Eye (tissue), 1 donor: ENCODE data around the gene ZNF618.

Experiments used
- DNase-seq: peaks from one replicate; pipeline ENCODE4 v3.0.0-alpha.2; 2015

ZNF618 gene

GRCh38 chr9:114047717-114048116, 171.6 kb downstream of the ZNF618 start:
- no peak for DNase-seq

GRCh38 chr9:114048533-114049415, 172.7 kb downstream of the ZNF618 start:
- DNase-seq = no peak

GRCh38 chr9:114049441-114050225, 173.5 kb downstream of the ZNF618 start:
- no peak for DNase-seq

- no peak for DNase-seq
Measured at GRCh38 chr9:114050226-114050568, 174.1 kb downstream of the ZNF618 start.

GRCh38 chr9:114050646-114051045, 174.5 kb downstream of the ZNF618 start:
- no peak for DNase-seq

GRCh38 chr9:114051281-114051680, 175.2 kb downstream of the ZNF618 start:
- DNase-seq = no peak

- no peak for DNase-seq
Measured at GRCh38 chr9:114051706-114052105, 175.6 kb downstream of the ZNF618 start.

- DNase-seq = no peak
Measured at GRCh38 chr9:114053246-114054005, 177.3 kb downstream of the ZNF618 start.

GRCh38 chr9:114054191-114054690, 178.1 kb downstream of the ZNF618 start:
- DNase-seq = no peak

- no peak for DNase-seq
Measured at GRCh38 chr9:114055061-114055460, 179.0 kb downstream of the ZNF618 start.

GRCh38 chr9:114055894-114056293, 179.8 kb downstream of the ZNF618 start:
- no peak for DNase-seq

- no peak for DNase-seq
Measured at GRCh38 chr9:114056527-114056926, 180.4 kb downstream of the ZNF618 start.

GRCh38 chr9:114057161-114057885, 181.2 kb downstream of the ZNF618 start:
- no peak for DNase-seq

GRCh38 chr9:114058688-114059046, 182.6 kb downstream of the ZNF618 start:
- no peak for DNase-seq

- DNase-seq = peak; percentile 46
Measured at GRCh38 chr9:114059047-114059803, 183.1 kb downstream of the ZNF618 start.

GRCh38 chr9:114060070-114060469, 184.0 kb downstream of the ZNF618 start:
- DNase-seq = no peak

GRCh38 chr9:114060711-114061110, 184.6 kb downstream of the ZNF618 start:
- no peak for DNase-seq

- no peak for DNase-seq
Measured at GRCh38 chr9:114061292-114061691, 185.2 kb downstream of the ZNF618 start.

GRCh38 chr9:114061830-114062474, 185.8 kb downstream of the ZNF618 start:
- no peak for DNase-seq

GRCh38 chr9:114065304-114065703, 189.2 kb downstream of the ZNF618 start:
- DNase-seq = no peak
